Thyroid gland (tissue), 4 donors: ENCODE data around the gene PET117.

Source experiments
- CTCF ChIP-seq, 6 experiments: fragments of 200-600 bp in 3 of 6; fragments of 450-650 bp in 3 of 6; sonication (generic) in 3 of 6; IDR thresholded peaks; one replicate each; pipeline ENCODE4 v1.5.1; 2016 to 2019; ENCODE audit warnings: antibody characterized with exemption in 6 of 6, mild to moderate bottlenecking in 2 of 6, inconsistent platforms in 1 of 6, moderate library complexity in 1 of 6
- POLR2A ChIP-seq, 2 donors: fragments of 450-650 bp; IDR thresholded peaks; one replicate each; pipeline ENCODE4 v1.6.1; 2017; ENCODE audit warnings: antibody characterized with exemption in 2 of 2, mild to moderate bottlenecking in 2 of 2, moderate library complexity in 1 of 2

DNA sequence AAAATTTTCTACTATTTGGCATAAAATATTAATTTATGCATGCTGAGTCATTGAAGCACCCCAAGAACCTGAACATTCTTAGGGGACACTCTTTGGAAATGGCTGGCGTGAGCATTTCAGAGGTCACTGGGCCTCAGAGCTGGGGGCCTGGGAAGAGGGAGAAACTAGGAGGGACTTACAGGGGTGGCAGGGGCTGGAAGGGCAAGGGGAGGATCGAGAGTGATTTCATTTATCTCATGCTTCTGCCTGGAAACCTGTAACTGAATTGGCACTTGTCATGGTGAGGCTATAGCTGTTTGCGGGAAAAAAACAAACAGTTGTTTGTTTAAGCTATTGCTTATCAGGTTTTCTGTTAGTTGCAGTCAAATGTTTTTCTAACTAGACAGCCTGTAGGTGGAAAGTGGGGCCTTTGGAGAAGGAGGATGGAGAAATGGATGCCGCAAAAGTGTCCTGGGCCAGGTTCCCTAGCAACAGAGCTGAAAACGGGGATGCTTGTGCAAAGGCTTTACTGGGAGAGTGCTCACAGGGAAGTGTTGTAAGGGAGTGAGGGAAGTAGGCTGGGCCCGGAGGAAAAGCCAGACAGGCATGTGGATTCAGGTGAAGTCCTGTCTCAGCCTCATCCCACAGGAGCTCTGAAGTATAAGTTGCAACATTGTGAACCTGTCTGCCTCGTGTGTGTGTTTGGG is 36.4 kb upstream of the PET117 start:
- TF ChIP-seq CTCF (IDR thresholded peaks at IDR 0.05) = no peak
- no peak for TF ChIP-seq POLR2A (IDR thresholded peaks at IDR 0.05)
